Measurements from ENCODE around the gene PPP2R5B. TPM values are rescaled to one million over a fixed set of nuclear protein-coding genes. Genes with fewer than 3 reads are reported as not detected.
"Not testable (repeated sequence)": the region's sequence is repeated elsewhere in the genome, so short reads cannot be mapped to it uniquely, and the experiment has no call there.

Gene PPP2R5B
- total RNA-seq, 1 donor from 2014 or later, result 15.9 TPM

DNA sequence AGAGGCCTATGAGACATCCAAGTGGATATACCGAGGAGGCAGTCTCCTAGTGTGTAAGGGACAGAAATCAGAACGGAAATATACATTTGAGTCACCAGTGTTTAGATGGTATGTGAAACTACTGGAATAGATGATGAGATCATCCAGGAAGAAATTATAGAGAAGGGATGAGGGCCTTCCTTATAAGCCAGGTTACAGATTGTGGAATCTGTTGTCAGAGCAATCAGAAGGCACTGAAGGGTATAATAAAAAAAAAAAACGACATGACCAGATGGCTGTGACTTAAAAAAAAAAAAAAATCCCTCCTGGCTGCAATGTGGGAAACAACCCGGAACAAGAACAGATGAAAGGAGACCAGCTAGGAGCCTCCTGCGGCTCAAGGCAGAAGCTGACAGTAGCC, 44.7 kb downstream of the PPP2R5B start:
- Mint-ChIP-seq H3K4me1 (ENCODE audit: low read depth) (no peaks in the 10 kb centered on the region), H3K4me3 (ENCODE audit: low read depth) (no peak overlapping the region), H3K9me3 (ENCODE audit: low read depth) (no peaks in the 10 kb centered on the region), H3K27me3 (peaks cover 26% of the 10 kb centered on the region), H3K27ac (no peak overlapping the region), H3K36me3 (ENCODE audit: insufficient read depth) (no peaks in the 10 kb centered on the region)
- TF ChIP-seq, protein P1, sequence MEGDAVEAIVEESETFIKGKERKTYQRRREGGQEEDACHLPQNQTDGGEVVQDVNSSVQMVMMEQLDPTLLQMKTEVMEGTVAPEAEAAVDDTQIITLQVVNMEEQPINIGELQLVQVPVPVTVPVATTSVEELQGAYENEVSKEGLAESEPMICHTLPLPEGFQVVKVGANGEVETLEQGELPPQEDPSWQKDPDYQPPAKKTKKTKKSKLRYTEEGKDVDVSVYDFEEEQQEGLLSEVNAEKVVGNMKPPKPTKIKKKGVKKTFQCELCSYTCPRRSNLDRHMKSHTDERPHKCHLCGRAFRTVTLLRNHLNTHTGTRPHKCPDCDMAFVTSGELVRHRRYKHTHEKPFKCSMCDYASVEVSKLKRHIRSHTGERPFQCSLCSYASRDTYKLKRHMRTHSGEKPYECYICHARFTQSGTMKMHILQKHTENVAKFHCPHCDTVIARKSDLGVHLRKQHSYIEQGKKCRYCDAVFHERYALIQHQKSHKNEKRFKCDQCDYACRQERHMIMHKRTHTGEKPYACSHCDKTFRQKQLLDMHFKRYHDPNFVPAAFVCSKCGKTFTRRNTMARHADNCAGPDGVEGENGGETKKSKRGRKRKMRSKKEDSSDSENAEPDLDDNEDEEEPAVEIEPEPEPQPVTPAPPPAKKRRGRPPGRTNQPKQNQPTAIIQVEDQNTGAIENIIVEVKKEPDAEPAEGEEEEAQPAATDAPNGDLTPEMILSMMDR (IDR thresholded peaks at IDR 0.05; ENCODE audit: unreplicated experiment), result no peak
- DNase-seq (ENCODE audit: low spot score, unreplicated experiment), result no peak

- peaks cover 24% of the 10 kb centered on the region for H3K27me3 Mint-ChIP-seq
- no peaks in the 10 kb centered on the region for H3K36me3 Mint-ChIP-seq (ENCODE audit: insufficient read depth)
- H3K9me3 Mint-ChIP-seq (ENCODE audit: low read depth), result no peaks in the 10 kb centered on the region
- no peak for DNase-seq (ENCODE audit: low spot score, unreplicated experiment)
- no peaks in the 10 kb centered on the region for H3K4me1 Mint-ChIP-seq (ENCODE audit: low read depth)
- no peak overlapping the region for H3K27ac Mint-ChIP-seq
- H3K4me3 Mint-ChIP-seq (ENCODE audit: low read depth), result no peak overlapping the region
- TF ChIP-seq, protein P1 (IDR thresholded peaks at IDR 0.05; ENCODE audit: unreplicated experiment), result no peak
Measured at GRCh38 chr11:64970731-64971151, 46.3 kb downstream of the PPP2R5B start.

GRCh38 chr11:64971421-64972233, 47.1 kb downstream of the PPP2R5B start, which contains the start of gene MAJIN:
MAJIN (minus strand) TSS chr11:64972108; CDS start chr11:64959405, 12,703 bp downstream.
- DNase-seq (ENCODE audit: low spot score, unreplicated experiment), result peak; percentile 34
- H3K4me1 Mint-ChIP-seq (ENCODE audit: low read depth), result no peaks in the 10 kb centered on the region
- no peaks in the 10 kb centered on the region for H3K9me3 Mint-ChIP-seq (ENCODE audit: low read depth)
- H3K27ac Mint-ChIP-seq, result no peak within 1 kb of the TSS
- H3K27me3 Mint-ChIP-seq, result peaks cover 24% of the 10 kb centered on the region
- TF ChIP-seq, protein P1 (IDR thresholded peaks at IDR 0.05; ENCODE audit: unreplicated experiment), result no peak
- H3K36me3 Mint-ChIP-seq (ENCODE audit: insufficient read depth), result no peaks in the 10 kb centered on the region
- H3K4me3 Mint-ChIP-seq (ENCODE audit: low read depth), result no peak within 1 kb of the TSS

GRCh38 chr11:64974124-64974523, 49.6 kb downstream of the PPP2R5B start:
- no peaks in the 10 kb centered on the region for H3K36me3 Mint-ChIP-seq (ENCODE audit: insufficient read depth)
- H3K27ac Mint-ChIP-seq, result peak overlapping the region; percentile 67
- no peak overlapping the region for H3K4me3 Mint-ChIP-seq (ENCODE audit: low read depth)
- H3K27me3 Mint-ChIP-seq, result peaks cover 18% of the 10 kb centered on the region
- H3K4me1 Mint-ChIP-seq (ENCODE audit: low read depth), result no peaks in the 10 kb centered on the region
- TF ChIP-seq, protein P1 (IDR thresholded peaks at IDR 0.05; ENCODE audit: unreplicated experiment), result no peak
- H3K9me3 Mint-ChIP-seq (ENCODE audit: low read depth), result no peaks in the 10 kb centered on the region
- no peak for DNase-seq (ENCODE audit: low spot score, unreplicated experiment)

GRCh38 chr11:64976651-64977050, 52.2 kb downstream of the PPP2R5B start:
- Mint-ChIP-seq H3K4me3 (ENCODE audit: low read depth) (no peak overlapping the region), H3K36me3 (ENCODE audit: insufficient read depth) (no peaks in the 10 kb centered on the region), H3K4me1 (ENCODE audit: low read depth) (no peaks in the 10 kb centered on the region), H3K9me3 (ENCODE audit: low read depth) (no peaks in the 10 kb centered on the region), H3K27ac (no peak overlapping the region), H3K27me3 (peaks cover 16% of the 10 kb centered on the region)
- TF ChIP-seq, protein P1 (IDR thresholded peaks at IDR 0.05; ENCODE audit: unreplicated experiment), result no peak
- DNase-seq (ENCODE audit: low spot score, unreplicated experiment), result no peak

- not testable (repeated sequence) for H3K9me3 Mint-ChIP-seq (ENCODE audit: low read depth); H3K4me3 Mint-ChIP-seq (ENCODE audit: low read depth); DNase-seq (ENCODE audit: low spot score, unreplicated experiment); H3K27ac Mint-ChIP-seq; H3K4me1 Mint-ChIP-seq (ENCODE audit: low read depth); H3K36me3 Mint-ChIP-seq (ENCODE audit: insufficient read depth)
- peaks cover 21% of the 10 kb centered on the region for H3K27me3 Mint-ChIP-seq
Measured at GRCh38 chr11:64983339-64983738, 58.9 kb downstream of the PPP2R5B start.

Data from progenitor cell of endocrine pancreas (in vitro differentiated cells).